Panc1 (cell line): Measurements from ENCODE around the gene SCYL1. TPM values are rescaled to one million over a fixed set of nuclear protein-coding genes. Genes with fewer than 3 reads are reported as not detected.

ENCODE experiments used
- ATAC-seq: fragments of 200-7000 bp; cut with Tn5 transposase; 2 replicates; pipeline ENCODE4 v1.9.1; 2020; ENCODE audit warnings: mild to moderate bottlenecking, moderate library complexity
- BruUV-seq: library from RNA; stranded (reverse); fragments of 400-500 nt; replicated peaks from 2 replicates; lab custom pipeline; 2021; lab: Mats Ljungman, UMichigan
- CTCF ChIA-PET: fragments of 300-600 bp; sonication (Branson Sonifier 250); formaldehyde crosslinking; loops from one replicate; lab custom pipeline; 2022; ENCODE audit warnings: antibody characterized with exemption; lab: Charles Lee
- POLR2A ChIA-PET: fragments of 300-600 bp; sonication (Branson Sonifier 250); formaldehyde crosslinking; loops from one replicate; lab custom pipeline; 2022; ENCODE audit warnings: antibody characterized with exemption; lab: Charles Lee
- DNase-seq: peaks from one replicate; pipeline ENCODE4 v3.0.0-alpha.2; 2010; ENCODE audit warnings: low read depth, low spot score
- H3K27ac ChIP-seq: 2 replicates; pipeline ENCODE4 v1.5.1; 2011; ENCODE audit warnings: mild to moderate bottlenecking, low read length, inconsistent platforms
- H3K27me3 ChIP-seq: fragments of 200-500 bp; sonication (Bioruptor generic); 2 replicates; pipeline ENCODE4 v1.6.0; 2014; ENCODE audit warnings: low read length, inconsistent platforms; ENCODE audit not compliant: control insufficient read depth, insufficient read depth
- H3K36me3 ChIP-seq: fragments of 200-500 bp; sonication (Bioruptor generic); 2 replicates; pipeline ENCODE4 v1.5.1; 2014; ENCODE audit warnings: inconsistent platforms, mild to moderate bottlenecking, low read length, moderate library complexity; ENCODE audit not compliant: control insufficient read depth, insufficient read depth
- H3K4me1 ChIP-seq: 2 replicates; pipeline ENCODE4 v1.5.1; 2011; ENCODE audit warnings: inconsistent platforms, mild to moderate bottlenecking, low read length, moderate library complexity; ENCODE audit not compliant: control insufficient read depth, insufficient read depth
- H3K4me3 ChIP-seq, 2 experiments: 2 replicates each; pipeline ENCODE4 v1.5.1; 2011 to 2012; ENCODE audit warnings: low read depth in 2 of 2, low read length in 2 of 2, mild to moderate bottlenecking in 2 of 2, inconsistent platforms in 1 of 2, moderate library complexity in 1 of 2
- H3K9me3 ChIP-seq: fragments of 200-500 bp; sonication (Bioruptor generic); 2 replicates; pipeline ENCODE4 v1.5.1; 2014; ENCODE audit warnings: low read depth, mild to moderate bottlenecking, inconsistent platforms, low read length, moderate library complexity; ENCODE audit not compliant: control insufficient read depth, insufficient read depth
- POLR2AphosphoS5 ChIP-seq: IDR thresholded peaks from 2 replicates; pipeline ENCODE4 v1.6.1; 2012; ENCODE audit warnings: mild to moderate bottlenecking, low read depth, low read length, moderate library complexity
- SIN3A ChIP-seq: IDR thresholded peaks from 2 replicates; pipeline ENCODE4 v1.6.1; 2012; ENCODE audit warnings: low read depth, mild to moderate bottlenecking, low read length, moderate library complexity, borderline replicate concordance; ENCODE audit not compliant: insufficient read depth
- TCF7L2 ChIP-seq: IDR thresholded peaks from 2 replicates; pipeline ENCODE4 v1.6.1; 2011; ENCODE audit warnings: mild to moderate bottlenecking, low read depth, low read length, inconsistent platforms
- in situ Hi-C: cut with HindIII; loops from 2 replicates; pipeline ENCODE4 v1.10.0; 2016; ENCODE audit warnings: low sequenced_read_pairs, low pct_unique_long_range_greater_than_20kb
- intact Hi-C: fragments of 100-400 bp; cut with micrococcal nuclease; formaldehyde crosslinking; loops from one replicate; pipeline ENCODE4 v1.10.0; 2022; ENCODE audit not compliant: unreplicated experiment
- total RNA-seq: library from RNA; stranded (reverse); gene quantifications from one replicate; pipeline ENCODE4 v1.2.1, GENCODE V29; 2021; ENCODE audit not compliant: unreplicated experiment
- TF ChIP-seq, protein P1 (sequence below), 2 experiments: IDR thresholded peaks; 2 replicates each; pipeline ENCODE4 v1.6.1; 2011 to 2012; ENCODE audit warnings: low read depth in 2 of 2, control low read depth in 1 of 2, low read length in 1 of 2, mild to moderate bottlenecking in 1 of 2, moderate library complexity in 1 of 2; ENCODE audit not compliant: insufficient read depth in 1 of 2
- TF ChIP-seq, protein P2 (sequence below): fragments of 450-650 bp; IDR thresholded peaks from 2 replicates; pipeline ENCODE4 v1.5.1; 2017; ENCODE audit warnings: mild to moderate bottlenecking

SCYL1 gene
- total RNA-seq, 1 experiment from 2014 or later, result 117 TPM

DNA sequence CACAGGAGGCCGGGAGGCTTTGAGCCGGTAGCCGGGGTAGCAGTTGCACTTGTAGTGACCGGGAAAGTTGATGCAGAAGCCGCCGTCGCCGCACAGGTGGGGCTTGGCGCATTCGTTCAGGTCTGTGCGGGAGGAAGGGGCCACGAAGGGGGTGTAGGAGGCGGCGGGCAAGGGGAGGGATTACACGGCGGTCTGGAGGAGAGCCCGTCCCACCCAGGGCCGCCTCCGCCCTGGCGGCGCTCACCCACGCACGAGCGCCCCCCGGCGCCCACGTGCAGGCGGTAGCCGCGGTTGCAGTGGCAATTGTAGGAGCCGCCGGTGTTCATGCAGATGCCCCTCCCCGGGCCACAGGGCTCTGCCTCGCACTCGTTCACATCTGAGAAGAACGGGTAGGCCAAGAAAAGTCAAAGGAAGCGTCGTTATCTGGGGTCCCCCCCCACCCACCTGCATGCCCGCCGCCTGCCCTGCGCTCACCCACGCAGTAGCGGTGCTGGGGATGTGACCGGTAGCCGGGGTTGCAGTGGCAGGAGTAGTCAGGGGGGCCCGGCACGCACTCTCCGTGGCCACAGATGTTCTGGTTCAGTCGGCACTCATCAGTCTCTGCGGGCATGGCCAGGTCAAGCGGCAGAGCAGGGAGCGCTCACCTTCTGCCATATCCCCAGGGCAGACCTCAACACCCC lies 22.7 kb downstream of the SCYL1 start:
- Histone ChIP-seq H3K4me1 (peaks cover 13% of the 10 kb centered on the region; the same call in 1 of the 2 replicates), H3K9me3 (no peaks in the 10 kb centered on the region), H3K4me3 (no peak overlapping the region), H3K36me3 (no peaks in the 10 kb centered on the region), H3K27ac (no peak overlapping the region), H3K27me3 (no peaks in the 10 kb centered on the region)
- in situ Hi-C loops, result no loop called here
- TSS peak; percentile 55 for BruUV-seq
- DNase-seq, result no peak
- TF ChIP-seq, protein P1, sequence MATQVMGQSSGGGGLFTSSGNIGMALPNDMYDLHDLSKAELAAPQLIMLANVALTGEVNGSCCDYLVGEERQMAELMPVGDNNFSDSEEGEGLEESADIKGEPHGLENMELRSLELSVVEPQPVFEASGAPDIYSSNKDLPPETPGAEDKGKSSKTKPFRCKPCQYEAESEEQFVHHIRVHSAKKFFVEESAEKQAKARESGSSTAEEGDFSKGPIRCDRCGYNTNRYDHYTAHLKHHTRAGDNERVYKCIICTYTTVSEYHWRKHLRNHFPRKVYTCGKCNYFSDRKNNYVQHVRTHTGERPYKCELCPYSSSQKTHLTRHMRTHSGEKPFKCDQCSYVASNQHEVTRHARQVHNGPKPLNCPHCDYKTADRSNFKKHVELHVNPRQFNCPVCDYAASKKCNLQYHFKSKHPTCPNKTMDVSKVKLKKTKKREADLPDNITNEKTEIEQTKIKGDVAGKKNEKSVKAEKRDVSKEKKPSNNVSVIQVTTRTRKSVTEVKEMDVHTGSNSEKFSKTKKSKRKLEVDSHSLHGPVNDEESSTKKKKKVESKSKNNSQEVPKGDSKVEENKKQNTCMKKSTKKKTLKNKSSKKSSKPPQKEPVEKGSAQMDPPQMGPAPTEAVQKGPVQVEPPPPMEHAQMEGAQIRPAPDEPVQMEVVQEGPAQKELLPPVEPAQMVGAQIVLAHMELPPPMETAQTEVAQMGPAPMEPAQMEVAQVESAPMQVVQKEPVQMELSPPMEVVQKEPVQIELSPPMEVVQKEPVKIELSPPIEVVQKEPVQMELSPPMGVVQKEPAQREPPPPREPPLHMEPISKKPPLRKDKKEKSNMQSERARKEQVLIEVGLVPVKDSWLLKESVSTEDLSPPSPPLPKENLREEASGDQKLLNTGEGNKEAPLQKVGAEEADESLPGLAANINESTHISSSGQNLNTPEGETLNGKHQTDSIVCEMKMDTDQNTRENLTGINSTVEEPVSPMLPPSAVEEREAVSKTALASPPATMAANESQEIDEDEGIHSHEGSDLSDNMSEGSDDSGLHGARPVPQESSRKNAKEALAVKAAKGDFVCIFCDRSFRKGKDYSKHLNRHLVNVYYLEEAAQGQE (IDR thresholded peaks at IDR 0.05; ENCODE audit: insufficient read depth in 1 of 2, low read depth in 2 of 2, low read length in 1 of 2), result no peak
- no peak for TF ChIP-seq SIN3A
- TF ChIP-seq POLR2AphosphoS5, result no peak
- no peak for TF ChIP-seq TCF7L2
- TF ChIP-seq, protein P2, sequence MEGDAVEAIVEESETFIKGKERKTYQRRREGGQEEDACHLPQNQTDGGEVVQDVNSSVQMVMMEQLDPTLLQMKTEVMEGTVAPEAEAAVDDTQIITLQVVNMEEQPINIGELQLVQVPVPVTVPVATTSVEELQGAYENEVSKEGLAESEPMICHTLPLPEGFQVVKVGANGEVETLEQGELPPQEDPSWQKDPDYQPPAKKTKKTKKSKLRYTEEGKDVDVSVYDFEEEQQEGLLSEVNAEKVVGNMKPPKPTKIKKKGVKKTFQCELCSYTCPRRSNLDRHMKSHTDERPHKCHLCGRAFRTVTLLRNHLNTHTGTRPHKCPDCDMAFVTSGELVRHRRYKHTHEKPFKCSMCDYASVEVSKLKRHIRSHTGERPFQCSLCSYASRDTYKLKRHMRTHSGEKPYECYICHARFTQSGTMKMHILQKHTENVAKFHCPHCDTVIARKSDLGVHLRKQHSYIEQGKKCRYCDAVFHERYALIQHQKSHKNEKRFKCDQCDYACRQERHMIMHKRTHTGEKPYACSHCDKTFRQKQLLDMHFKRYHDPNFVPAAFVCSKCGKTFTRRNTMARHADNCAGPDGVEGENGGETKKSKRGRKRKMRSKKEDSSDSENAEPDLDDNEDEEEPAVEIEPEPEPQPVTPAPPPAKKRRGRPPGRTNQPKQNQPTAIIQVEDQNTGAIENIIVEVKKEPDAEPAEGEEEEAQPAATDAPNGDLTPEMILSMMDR, result no peak
- no peak for ATAC-seq
- POLR2A ChIA-PET, result no interaction called here
- intact Hi-C loops, result no loop called here
- CTCF ChIA-PET, result no interaction called here

DNA sequence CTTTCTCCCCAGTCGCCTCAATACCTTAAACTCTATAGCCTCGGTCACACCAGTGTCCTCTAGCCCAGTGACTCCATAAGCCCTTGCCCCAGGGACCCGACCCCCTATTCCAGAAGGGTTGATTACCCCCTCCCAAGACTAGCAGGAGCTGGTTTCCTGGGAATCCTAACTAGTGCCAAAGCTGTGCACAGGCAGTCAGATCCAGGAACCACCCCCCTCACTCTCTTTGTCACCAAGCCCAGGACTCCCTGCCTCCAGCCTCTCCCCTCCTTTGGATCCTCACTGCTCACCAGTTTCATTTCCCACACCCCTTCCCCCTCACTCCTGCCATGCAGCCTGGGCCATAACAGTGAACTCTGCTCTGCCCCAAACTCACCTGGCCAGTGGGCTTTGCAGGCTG lies 23.5 kb downstream of the SCYL1 start:
- H3K4me3 ChIP-seq, result no peak overlapping the region
- in situ Hi-C loops (no loop called here), intact Hi-C loops (no loop called here)
- H3K27ac ChIP-seq, result no peak overlapping the region
- H3K36me3 ChIP-seq, result no peaks in the 10 kb centered on the region
- ATAC-seq, result no peak
- no peaks in the 10 kb centered on the region for H3K27me3 ChIP-seq
- BruUV-seq, result no TSS peak
- TF ChIP-seq, protein P2, result no peak
- TF ChIP-seq, protein P1 (IDR thresholded peaks at IDR 0.05; ENCODE audit: insufficient read depth in 1 of 2, low read depth in 2 of 2, low read length in 1 of 2), result no peak
- TF ChIP-seq POLR2AphosphoS5 (no peak), TCF7L2 (no peak), SIN3A (no peak)
- POLR2A ChIA-PET, result interaction anchor here (0.6 kb wide), 1 partner anchor 49 kb away, joined by 3 read pairs; no protein-coding TSS in a partner anchor
- H3K9me3 ChIP-seq, result no peaks in the 10 kb centered on the region
- DNase-seq, result no peak
- CTCF ChIA-PET, result no interaction called here
- peaks cover 15% of the 10 kb centered on the region for H3K4me1 ChIP-seq
